NCI-H1092 treated with DMSO at 0.1 percent for 48 hours (cell line): ENCODE measurements around the gene CDH11.

Source experiments
- DNase-seq: peaks from one replicate; lab custom pipeline; 2025; lab: John Stamatoyannopoulos, UW

The CDH11 gene

DNA sequence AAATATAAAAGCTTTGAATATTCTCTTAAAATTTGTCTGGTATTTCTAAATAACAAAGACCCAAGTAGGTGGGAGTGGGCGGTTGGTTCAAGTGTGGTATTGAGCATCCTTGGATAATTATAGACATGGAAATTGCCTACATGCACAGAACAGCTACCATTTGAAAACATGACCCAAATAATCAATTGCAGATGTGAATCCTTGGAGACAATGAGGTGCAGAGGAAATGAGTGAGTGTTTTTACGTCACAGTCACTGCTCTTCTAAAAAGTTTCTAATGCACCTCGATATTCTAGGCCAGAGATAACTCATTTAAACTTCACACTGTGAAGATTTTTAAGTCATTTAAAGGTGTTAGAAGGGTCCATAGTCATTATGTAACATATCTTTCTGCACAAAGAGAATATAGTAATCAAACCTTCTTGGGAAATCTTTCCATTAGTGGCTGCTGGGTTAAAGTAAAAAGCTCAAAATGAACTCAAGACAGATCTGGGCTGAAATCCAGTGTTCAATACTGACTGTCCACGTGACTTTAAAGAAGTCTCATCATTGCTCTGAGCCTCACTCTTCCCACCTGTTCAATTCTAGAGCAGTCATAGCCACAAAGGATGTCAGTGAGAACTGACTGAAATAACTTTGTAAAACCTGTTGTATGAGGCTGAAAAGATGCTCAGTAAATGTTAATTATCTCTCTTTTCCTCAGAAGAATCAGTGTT is 144.5 kb downstream of the CDH11 start:
- DNase-seq, result no peak

GRCh38 chr16:64975821-64976220 is 146.0 kb downstream of the CDH11 start:
- DNase-seq, result no peak

DNA sequence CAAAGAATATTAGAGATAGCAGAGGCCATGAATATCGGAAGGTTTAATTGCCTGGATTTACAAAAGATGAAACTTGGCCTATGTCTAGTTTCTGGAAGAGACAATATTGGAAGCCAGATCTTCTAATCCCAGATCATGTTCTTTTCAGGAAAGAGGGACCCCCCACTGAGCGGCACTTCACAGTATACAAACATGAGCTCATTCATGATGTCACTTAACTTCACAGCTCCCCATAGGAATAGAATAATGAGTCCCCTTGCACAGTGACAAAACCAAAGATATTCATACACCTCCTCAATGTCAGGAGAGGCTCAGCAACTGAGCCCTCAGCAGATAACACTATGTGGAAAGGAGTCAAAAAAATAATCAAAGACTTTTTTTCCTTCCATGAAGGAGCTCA is 147.5 kb downstream of the CDH11 start:
- no peak for DNase-seq

DNA sequence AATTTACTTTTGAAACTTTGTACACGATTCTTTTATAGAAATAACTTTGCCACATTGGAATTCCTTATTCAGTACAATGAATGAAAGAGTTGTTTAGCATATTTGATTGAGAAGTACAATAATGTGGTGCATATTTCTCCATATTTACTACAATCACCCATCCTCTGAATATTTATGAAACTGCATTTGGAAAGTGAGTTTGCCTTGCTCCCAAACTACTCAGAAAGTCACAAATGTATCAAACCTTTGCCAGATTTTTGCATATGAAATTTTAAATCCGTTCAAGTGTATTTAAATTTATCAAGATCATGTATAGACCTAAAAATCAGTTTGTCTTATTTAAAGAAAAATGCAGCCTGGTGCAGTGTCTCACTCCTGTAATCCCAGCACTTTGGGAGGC is 148.7 kb downstream of the CDH11 start:
- DNase-seq, result no peak

GRCh38 chr16:64971171-64971570 is 150.7 kb downstream of the CDH11 start:
- no peak for DNase-seq

- no peak for DNase-seq
These were observed 152.6 kb downstream of the CDH11 start for GRCh38 chr16:64969221-64969620.

DNA sequence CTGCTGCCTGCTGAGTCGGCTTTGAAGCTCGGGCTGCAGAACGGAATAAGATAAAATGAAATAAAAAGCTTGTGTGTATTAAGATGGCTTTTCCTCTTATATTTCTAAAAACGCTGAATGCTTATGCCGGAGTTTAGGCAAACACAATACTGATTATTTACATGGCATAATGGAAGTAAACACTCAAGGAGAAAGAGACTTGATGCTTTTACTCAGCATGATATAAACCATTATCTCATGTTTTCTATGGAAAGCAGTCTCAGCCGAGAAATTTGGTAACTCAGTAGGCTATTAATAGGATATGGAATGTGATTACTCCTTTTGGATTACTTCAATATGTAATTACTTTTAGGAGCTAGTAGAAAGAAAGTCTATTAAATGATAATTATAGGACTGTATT is 153.3 kb downstream of the CDH11 start:
- DNase-seq, result no peak

GRCh38 chr16:64964126-64964540 is 157.7 kb downstream of the CDH11 start:
- no peak for DNase-seq

DNA sequence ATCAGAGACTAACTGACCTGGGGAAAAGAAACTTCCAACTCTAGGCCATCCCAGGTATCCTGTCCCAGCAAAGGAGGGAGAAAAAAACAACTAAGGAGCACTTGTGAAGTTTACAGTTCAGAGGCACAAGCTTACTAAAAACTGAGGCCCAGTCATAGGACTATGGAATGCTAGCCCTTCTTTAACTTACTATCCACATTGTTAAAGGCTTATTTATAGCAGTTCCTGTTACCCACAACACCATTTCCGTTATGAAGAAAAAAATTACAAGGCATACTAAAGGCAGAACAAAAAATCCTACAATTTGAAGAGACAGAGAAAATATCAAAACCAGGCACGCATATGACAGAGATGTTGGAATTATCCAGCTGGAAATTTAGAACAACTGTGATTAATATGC is 159.1 kb downstream of the CDH11 start:
- no peak for DNase-seq

DNA sequence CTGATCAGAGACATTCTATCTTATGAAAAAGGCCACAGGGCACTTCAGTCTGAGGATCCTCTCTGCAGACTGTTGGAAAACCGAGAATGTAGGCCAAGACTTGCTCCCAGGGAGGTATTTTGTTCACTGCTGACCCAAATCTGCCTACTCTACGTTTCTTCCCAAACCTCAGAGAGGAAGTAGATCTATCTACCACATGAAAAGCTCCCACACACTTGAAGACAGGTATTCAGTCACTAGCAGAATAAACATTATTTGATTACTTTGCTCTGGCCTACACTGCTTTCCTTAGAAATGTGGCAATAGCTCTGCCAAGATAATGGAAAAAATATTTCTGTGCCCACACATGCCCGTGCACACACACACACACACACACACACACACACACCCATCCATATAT is 164.6 kb downstream of the CDH11 start:
- DNase-seq, result no peak

- no peak for DNase-seq
These were observed 169.7 kb downstream of the CDH11 start for GRCh38 chr16:64952177-64952576.

DNA sequence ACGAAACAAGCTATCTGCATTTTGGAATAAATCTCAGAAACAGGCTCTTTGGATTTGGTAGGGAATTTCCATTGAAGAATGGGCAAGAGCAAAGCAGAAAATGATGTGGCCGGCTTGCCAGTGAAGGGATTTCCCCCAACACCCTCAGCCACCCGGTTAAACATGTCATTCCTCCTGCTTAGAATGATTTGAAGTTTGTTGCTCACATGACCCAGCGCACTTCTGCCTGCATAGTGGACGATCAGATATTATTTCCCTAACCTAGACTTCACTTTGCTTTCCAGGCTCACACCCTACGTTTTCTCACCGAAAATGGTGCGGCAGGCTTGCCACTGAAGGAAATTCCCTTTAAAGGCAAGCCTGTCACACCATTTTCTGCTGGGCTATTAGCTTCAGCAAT is 170.7 kb downstream of the CDH11 start:
- DNase-seq, result no peak

DNA sequence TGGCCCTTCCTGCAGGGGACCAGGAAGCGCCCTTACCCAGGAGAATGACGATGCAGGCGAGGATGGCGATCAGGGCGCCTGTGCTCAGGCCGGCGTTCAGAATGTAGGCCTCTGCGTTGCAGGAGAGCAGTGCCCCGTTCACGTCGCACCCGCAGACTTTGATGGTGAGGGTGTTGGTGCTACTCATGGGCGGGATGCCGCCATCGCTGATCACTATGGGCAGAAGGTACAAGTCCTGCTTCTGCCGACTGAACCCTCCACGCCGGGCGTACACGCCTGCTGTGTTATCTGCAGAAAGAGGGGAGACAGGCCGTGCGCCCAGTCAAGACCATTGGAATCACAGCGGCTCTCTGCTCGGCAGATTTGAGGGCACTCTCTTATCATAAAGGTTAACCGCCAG is 171.1 kb downstream of the CDH11 start:
- DNase-seq, result no peak

DNA sequence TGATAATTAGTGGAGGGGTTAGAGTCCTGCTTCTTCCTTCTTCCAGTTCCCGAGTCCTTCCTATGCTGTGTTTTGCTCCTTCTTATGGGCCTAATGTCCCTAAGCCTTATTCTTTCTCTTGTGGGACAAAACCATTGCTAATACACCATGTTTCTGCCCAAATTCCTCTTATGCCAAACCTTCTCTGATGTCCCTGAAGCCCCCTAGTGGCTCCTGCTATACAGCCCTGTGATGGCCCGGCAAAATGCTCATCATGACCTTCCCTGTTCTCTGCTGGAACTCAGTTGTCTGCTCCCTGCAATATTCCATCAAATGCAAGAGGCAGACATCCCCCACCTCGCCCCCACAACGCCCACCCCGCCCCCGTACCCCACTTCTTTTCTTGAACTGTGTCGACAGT is 171.6 kb downstream of the CDH11 start:
- no peak for DNase-seq

DNA sequence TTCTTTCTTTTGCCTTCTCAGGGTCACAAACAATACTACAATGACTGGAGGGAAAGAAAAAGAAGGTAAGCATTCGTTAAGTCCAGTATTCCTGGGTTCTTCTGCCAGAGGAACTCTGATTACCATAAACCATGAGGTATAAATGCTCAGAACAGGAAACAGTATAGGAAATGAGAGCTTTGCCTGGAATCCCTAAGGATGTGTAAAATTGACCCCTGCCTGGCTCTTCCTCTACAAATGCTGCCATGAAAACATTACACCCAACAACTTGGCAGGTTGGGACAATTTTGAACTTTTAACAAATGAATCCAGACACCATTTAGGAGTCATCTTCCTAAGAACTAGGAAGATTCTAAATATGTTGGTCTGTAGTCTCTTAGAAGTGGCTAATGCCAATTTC is 173.8 kb downstream of the CDH11 start:
- DNase-seq, result no peak

GRCh38 chr16:64947651-64948050 is 174.2 kb downstream of the CDH11 start:
- no peak for DNase-seq

- DNase-seq, result no peak
These were observed 188.0 kb downstream of the CDH11 start for GRCh38 chr16:64933885-64934284.

- no peak for DNase-seq
These were observed 195.4 kb downstream of the CDH11 start for GRCh38 chr16:64926476-64926875.

DNA sequence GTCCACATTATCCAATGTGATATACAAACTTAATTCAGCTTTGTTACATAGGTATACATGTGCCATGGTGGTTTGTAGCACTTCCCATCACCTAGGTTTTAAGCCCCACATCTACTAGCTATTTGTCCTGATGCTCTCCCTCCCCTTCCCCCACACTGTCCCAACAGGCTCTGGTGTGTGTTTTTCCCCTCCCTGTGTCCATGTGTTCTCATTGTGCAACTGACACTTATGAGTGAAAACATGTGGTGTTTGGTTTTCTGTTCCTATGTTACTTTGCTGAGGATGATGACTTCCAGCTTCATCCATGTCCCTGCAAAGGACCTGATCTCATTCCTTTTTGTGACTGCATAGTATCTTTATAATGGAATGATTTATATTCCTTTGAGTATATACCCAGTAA is 196.7 kb downstream of the CDH11 start:
- no peak for DNase-seq

- no peak for DNase-seq
These were observed 197.8 kb downstream of the CDH11 start for GRCh38 chr16:64924086-64924485.

DNA sequence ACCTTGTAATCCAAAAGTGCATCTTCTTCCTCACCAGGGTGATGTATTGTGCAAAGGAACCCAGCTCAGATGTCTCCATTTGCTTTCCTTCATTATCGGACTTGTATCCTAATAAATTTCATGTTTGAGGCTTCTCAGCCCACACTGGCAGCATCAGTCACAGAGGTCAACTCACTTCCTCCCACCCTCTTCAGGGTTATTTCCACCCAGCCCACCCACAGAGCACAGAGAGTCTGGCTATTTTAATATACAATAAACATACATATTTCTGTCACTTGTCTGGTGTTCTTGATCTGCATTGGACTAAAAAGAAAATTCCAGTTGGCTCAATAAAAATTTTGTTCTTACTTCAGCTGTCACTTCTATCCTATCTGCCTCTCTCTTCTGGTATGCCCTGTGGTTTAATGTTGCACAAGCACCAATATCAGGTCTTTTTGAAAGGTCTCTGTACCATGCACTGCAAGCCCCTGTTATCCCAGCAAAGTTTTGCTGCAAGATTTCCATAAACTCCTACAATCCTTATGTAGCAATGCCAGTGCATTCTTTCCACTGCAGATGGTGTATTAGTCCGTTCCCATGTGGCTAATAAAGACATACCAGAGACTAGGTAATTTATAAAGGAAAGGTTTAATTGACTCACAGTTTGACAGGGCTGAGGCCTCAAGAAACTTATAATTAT is 201.8 kb downstream of the CDH11 start:
- no peak for DNase-seq

- no peak for DNase-seq
These were observed 202.7 kb downstream of the CDH11 start for GRCh38 chr16:64919141-64919540.

- DNase-seq, result no peak
These were observed 205.8 kb downstream of the CDH11 start for GRCh38 chr16:64916051-64916450.

DNA sequence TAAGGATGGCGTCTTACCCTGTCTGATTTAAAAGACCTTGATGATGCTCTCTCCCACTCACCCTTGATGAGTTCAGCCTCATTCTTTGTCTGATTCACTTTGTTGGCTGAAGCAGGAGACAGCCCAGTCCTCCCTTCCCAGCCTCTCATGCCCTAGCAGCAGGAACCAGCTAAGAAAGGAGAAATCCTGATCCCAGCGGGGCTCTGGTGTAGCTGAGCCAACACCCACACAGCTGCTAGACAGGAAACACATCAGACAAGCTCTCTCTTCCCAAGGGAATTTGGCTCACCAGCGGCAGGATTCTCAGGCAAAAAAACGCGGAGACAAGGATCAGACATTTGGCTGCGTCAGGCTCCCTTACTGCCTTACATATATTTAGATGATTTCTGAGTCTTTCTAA is 211.5 kb downstream of the CDH11 start:
- DNase-seq, result peak; percentile 28
